Measurements from ENCODE around the gene RCOR1. TPM values are rescaled to one million over a fixed set of nuclear protein-coding genes. Genes with fewer than 3 reads are reported as not detected.
A peak's percentile ranks its signal among the peaks of the same experiment; 100 is the strongest.

Gene RCOR1
- total RNA-seq, 1 donor from 2014 or later = 8.1 TPM

DNA sequence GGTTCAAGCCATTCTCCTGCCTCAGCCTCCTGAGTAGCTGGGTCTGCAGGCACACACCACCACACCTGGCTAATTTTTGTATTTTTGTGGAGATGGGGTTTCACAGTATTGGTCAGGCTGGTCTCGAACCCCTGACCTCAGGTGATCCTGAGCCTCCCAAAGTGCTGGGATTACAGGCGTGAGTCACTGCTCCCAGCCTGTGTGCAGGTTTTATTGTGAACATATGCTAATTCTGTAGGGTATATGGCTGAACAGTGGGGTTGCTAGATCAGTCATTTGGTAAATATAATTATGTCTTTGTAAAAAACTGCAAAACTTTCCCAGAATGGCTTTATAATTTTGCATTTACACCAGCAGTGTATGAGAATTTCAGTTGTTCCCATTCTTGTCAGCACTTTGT is 85.9 kb downstream of the RCOR1 start:
- no peak for DNase-seq (ENCODE audit: low read depth)
- TF ChIP-seq, protein P1, sequence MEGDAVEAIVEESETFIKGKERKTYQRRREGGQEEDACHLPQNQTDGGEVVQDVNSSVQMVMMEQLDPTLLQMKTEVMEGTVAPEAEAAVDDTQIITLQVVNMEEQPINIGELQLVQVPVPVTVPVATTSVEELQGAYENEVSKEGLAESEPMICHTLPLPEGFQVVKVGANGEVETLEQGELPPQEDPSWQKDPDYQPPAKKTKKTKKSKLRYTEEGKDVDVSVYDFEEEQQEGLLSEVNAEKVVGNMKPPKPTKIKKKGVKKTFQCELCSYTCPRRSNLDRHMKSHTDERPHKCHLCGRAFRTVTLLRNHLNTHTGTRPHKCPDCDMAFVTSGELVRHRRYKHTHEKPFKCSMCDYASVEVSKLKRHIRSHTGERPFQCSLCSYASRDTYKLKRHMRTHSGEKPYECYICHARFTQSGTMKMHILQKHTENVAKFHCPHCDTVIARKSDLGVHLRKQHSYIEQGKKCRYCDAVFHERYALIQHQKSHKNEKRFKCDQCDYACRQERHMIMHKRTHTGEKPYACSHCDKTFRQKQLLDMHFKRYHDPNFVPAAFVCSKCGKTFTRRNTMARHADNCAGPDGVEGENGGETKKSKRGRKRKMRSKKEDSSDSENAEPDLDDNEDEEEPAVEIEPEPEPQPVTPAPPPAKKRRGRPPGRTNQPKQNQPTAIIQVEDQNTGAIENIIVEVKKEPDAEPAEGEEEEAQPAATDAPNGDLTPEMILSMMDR (conservative IDR thresholded peaks at IDR 0.05; ENCODE audit: low read depth, low read length) = no peak
- H3K4me3 ChIP-seq (ENCODE audit: low read depth, low read length) = no peak overlapping the region

DNA sequence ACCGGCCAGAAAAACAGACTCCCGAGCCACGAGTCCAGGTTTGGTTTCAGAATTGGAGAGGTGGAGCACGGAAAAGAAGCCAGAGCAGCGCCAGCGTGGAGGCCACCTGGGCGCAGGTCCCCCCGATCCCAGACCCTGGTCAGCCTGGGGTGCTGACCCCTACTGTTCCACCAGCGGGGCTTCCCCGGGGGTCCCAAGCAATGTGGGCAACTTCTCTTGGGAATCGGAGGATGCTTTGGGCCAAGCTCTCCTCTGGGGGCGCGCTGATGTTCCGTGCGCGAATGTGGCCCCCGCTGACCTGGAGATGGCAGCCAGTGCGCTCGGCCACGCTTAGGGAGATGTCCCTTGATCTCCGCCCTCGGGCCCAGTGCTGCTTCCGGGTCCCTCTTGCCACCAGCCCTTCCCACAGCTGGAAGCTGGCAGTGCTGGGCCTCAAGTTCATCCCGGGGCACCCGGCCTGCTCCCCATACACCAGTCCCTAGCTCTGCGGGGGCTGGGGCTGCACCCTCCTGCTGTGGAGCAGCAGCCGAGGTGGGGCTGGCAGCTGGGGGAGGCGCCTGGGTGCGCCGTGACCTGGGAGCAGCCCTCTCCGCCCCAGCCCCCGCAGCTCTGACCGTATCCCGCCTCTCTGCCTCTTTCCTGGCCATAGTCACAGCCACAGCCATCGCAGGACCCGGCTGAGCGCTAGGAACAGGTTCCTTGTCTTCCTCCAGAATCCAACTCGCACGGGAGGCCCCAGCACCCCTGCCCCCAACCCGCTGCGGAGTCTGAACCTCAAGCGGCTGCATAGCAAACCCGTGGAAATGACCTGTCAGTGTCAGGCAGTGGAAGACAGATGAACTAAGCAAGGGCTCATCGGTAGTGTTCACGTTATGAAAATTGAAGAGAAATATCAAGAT is 91.2 kb downstream of the RCOR1 start:
- peak overlapping the region; percentile 54 for H3K4me3 ChIP-seq (ENCODE audit: low read depth, low read length)
- DNase-seq (ENCODE audit: low read depth) = no peak
- TF ChIP-seq, protein P1 (conservative IDR thresholded peaks at IDR 0.05; ENCODE audit: low read depth, low read length) = no peak

DNA sequence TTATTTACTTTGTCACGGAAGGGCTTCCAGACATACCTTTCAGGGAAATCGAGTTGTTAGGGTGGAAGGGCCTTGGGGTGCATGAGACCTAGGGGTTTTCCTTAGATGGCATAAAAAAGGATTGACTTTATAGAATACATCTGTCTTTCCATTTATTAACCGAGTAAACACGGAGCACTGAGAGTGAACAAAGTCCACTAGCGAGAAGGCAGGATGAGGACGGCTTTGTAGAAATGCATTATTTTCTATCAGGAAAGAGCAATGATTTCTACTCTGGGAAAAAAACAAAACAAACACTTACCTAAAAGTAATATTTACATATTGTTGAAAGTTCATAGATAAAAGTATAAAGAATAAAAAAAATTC is 91.8 kb downstream of the RCOR1 start:
- H3K4me3 ChIP-seq (ENCODE audit: low read depth, low read length) = peak overlapping the region; percentile 54
- DNase-seq (ENCODE audit: low read depth) = no peak
- TF ChIP-seq, protein P1 (conservative IDR thresholded peaks at IDR 0.05; ENCODE audit: low read depth, low read length) = no peak

DNA sequence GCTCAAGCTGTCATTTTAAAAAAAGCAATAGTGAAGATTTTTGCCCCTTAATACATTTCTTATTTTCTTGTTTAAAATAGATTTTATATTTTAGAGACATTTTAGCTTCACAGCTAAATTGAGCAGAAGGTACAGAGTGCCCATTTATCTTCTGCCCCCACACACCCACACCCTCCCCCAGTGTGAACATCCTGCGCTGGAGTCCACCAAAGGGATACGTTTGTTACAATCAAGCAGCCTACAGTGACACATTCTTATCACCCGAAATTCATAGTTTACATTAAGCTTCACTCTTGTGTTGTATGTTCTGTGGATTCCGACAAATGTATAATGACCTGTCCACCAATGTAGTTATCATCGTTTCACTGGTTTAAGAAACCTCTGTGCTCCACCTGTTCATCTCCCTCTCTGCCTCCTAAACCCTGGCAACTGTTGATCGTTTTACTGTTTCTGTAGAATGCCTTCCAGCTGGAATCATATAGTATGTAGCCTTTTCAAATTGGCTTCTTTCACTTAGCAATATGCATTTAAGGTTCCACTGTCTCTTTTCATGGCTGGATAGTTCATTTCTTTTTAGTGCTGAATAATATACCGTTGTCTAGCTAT is 93.8 kb downstream of the RCOR1 start:
- TF ChIP-seq, protein P1 (conservative IDR thresholded peaks at IDR 0.05; ENCODE audit: low read depth, low read length) = no peak
- H3K4me3 ChIP-seq (ENCODE audit: low read depth, low read length) = no peak overlapping the region
- DNase-seq (ENCODE audit: low read depth) = no peak

DNA sequence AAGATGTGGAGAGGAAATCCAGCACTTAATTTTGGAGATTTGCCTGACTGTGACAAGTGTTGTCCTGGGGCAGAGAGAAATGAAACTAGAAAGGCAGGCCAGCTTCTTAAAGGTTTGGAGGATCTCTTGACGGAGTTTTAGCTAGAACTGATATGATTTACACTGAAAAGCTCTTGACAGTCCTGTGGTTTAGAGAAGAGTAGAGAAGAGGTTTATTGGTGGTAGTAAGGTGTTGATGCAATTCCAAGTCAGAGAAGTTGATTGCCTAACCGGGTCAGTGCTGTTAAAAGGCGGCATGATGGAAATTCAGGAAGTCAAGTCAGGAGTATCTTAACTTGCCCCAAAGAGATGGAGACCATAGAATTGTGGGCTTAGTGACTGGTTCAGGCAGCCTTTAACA is 95.8 kb downstream of the RCOR1 start:
- no peak for DNase-seq (ENCODE audit: low read depth)
- H3K4me3 ChIP-seq (ENCODE audit: low read depth, low read length) = no peak overlapping the region
- TF ChIP-seq, protein P1 (conservative IDR thresholded peaks at IDR 0.05; ENCODE audit: low read depth, low read length) = no peak

DNA sequence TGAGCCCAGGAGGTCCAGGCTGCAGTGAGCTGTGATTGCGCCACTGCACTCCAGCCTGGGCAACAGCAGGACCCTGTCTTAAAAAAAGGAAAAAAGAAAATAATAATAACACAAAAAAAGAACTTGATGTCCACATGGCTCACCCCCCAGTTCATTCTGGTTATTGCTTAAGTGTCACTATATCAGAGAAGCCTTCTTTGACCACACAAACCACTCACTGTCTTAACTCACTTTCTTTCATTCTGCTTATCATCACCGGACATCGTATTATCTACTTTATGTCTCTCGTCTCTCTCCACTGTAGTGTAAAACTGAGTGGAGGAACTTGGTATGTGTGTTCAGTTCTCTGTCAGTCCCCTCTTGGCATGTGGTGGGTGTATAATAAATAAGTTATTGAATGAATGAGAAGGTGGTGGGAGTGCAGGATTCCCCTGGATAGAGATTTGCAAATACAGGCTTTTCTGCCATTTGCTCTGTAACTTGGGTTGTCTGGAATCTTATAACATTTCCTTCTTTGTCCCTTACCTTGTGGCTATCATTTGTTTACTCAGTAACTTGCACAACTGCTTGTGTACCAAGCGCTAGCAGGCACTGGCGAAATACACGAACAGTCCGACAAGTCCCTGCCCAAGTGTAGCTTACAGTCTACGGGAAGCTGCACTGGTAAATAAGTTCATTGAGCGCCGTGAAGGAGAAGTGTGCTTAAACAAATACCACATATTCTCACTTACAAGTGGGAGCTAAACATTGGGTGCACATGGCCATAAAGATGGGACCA is 98.2 kb downstream of the RCOR1 start:
- DNase-seq (ENCODE audit: low read depth) = no peak
- no peak overlapping the region for H3K4me3 ChIP-seq (ENCODE audit: low read depth, low read length)
- TF ChIP-seq, protein P1 (conservative IDR thresholded peaks at IDR 0.05; ENCODE audit: low read depth, low read length) = no peak

Data from epithelial cell of proximal tubule (primary cell).